ENCODE measurements around the gene SHISA9. TPM values are rescaled to one million over a fixed set of nuclear protein-coding genes. Genes with fewer than 3 reads are reported as not detected.

SHISA9 gene
- total RNA-seq, 4 donors from 2014 or later = not detected

GRCh38 chr16:12900599-12901203 is 697 bp upstream of the SHISA9 start:
- Histone ChIP-seq H3K27ac (no peak overlapping the region), H3K4me3 (no peak overlapping the region), H3K9me3 (no peaks in the 10 kb centered on the region), H3K27me3 (peaks cover 33 to 37% (median 37%) of the 10 kb centered on the region in 3 donors), H3K4me1 (no peaks in the 10 kb centered on the region), H3K36me3 (no peaks in the 10 kb centered on the region)
- DNase-seq = no peak
- intact Hi-C loops (cut with DNase I; ENCODE audit: low total_unique reads) (no loop called here), in situ Hi-C loops (cut with MboI; ENCODE audit: low sequenced_read_pairs in 4 of 4) (no loop called here)
- no peak for TF ChIP-seq CTCF (IDR thresholded peaks at IDR 0.05 in 4 of 5, conservative IDR thresholded peaks at IDR 0.05 in 1 of 5)
- TF ChIP-seq POLR2A (IDR thresholded peaks at IDR 0.05) = no peak
- no peak for ATAC-seq

GRCh38 chr16:12901204-12901596 is 198 bp upstream of the SHISA9 start:
- Histone ChIP-seq H3K9me3 (no peaks in the 10 kb centered on the region), H3K36me3 (no peaks in the 10 kb centered on the region), H3K4me1 (no peaks in the 10 kb centered on the region), H3K27me3 (peaks cover 34 to 37% (median 37%) of the 10 kb centered on the region in 3 donors), H3K27ac (no peak overlapping the region), H3K4me3 (peak overlapping the region in 1 of 4 donors; percentile 9)
- intact Hi-C loops (cut with DNase I; ENCODE audit: low total_unique reads) (no loop called here), in situ Hi-C loops (cut with MboI; ENCODE audit: low sequenced_read_pairs in 4 of 4) (no loop called here)
- no peak for DNase-seq
- ATAC-seq = no peak
- TF ChIP-seq CTCF (IDR thresholded peaks at IDR 0.05 in 4 of 5, conservative IDR thresholded peaks at IDR 0.05 in 1 of 5) (no peak), POLR2A (IDR thresholded peaks at IDR 0.05) (no peak)

DNA sequence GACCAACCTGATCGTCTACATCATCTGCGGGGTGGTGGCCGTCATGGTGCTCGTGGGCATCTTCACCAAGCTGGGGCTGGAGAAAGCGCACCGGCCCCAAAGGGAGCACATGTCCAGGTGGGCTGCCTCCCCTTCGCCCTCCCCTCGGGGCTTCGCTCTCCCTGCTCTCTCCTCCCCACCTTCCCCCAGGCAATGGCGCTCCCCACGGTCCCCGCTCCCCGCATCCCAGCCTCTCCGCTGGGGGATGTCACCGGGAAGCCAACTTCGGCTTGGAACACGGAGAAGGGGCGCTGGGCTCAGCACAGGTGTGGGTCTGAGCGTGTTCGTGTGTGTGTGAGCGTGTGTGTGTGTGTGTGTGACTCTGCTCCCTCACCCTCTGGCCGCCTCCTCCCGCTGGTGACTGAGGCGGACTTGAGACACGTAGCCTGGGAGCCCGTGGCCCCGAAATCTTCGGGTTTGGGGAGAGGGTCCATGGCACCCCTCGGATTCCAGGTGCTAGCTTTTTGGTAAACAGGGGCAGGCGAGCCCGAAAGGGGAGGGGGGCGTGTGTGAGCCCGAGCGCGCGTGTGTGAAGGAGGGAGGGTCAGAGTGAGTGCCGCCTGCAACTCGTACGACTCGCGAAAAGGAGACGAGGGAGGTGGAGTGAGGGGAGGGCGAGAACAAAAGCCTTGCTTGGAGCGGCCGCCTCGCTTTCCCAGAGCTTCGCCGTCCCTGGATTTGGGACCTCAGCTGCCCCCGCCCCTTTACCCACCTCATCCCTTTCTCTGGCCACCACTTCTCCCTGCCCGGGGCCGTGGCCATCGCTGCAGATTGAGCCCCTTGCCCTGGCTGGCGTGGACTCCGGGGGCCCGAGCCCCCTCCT is 1.3 kb downstream of the SHISA9 start:
- no peak overlapping the region for H3K27ac ChIP-seq
- intact Hi-C loops (cut with DNase I; ENCODE audit: low total_unique reads) = no loop called here

More for the DNA sequence above, 1.3 kb downstream of the SHISA9 start:
- Histone ChIP-seq H3K27me3 (peaks cover 34 to 37% (median 37%) of the 10 kb centered on the region in 3 donors), H3K4me1 (no peaks in the 10 kb centered on the region), H3K36me3 (no peaks in the 10 kb centered on the region), H3K4me3 (peak overlapping the region in 1 of 4 donors; percentile 14), H3K9me3 (no peaks in the 10 kb centered on the region)
- in situ Hi-C loops (cut with MboI; ENCODE audit: low sequenced_read_pairs in 4 of 4) = no loop called here
- TF ChIP-seq POLR2A (IDR thresholded peaks at IDR 0.05) = no peak
- no peak for TF ChIP-seq CTCF (IDR thresholded peaks at IDR 0.05 in 4 of 5, conservative IDR thresholded peaks at IDR 0.05 in 1 of 5)
- no peak for ATAC-seq
- DNase-seq = no peak
